CD4-positive, alpha-beta T cell treated with Interleukin-10 for 1 hour (primary cell): Measurements from ENCODE around the gene SLC26A1.
A peak's percentile ranks its signal among the peaks of the same experiment; 100 is the strongest.

Source experiments
- DNase-seq: peaks from one replicate; pipeline ENCODE4 v3.0.0-alpha.2; 2020

The SLC26A1 gene

DNA sequence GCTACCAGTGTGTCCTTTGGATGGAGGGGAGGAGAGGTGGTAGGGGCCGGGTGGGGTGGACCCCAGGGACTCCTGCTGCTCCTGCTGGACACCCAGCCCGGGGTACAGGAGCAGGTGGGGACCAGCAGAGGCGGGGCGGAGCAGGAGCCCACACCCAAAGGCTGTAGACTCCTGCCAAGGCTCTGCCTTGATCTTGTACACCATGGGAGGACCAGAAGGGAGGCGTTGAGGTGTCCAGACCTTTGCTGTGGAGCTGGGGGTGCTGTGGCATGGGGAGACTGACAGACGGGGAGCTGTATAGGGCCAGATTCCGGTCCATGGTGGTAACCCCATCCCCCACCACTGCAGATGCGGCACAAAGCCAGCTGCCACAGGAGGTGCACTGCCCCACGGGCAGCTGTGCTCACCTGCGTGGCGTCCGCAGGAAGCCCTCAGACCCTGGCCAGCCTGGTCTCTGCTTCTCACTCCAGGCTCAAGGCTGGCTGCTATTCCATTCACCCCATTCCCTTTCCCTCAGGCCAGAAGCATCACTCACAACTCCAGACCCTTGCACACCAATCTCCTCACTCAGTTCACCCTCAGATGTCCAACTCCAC, 5.0 kb upstream of the SLC26A1 start:
- no peak for DNase-seq

DNA sequence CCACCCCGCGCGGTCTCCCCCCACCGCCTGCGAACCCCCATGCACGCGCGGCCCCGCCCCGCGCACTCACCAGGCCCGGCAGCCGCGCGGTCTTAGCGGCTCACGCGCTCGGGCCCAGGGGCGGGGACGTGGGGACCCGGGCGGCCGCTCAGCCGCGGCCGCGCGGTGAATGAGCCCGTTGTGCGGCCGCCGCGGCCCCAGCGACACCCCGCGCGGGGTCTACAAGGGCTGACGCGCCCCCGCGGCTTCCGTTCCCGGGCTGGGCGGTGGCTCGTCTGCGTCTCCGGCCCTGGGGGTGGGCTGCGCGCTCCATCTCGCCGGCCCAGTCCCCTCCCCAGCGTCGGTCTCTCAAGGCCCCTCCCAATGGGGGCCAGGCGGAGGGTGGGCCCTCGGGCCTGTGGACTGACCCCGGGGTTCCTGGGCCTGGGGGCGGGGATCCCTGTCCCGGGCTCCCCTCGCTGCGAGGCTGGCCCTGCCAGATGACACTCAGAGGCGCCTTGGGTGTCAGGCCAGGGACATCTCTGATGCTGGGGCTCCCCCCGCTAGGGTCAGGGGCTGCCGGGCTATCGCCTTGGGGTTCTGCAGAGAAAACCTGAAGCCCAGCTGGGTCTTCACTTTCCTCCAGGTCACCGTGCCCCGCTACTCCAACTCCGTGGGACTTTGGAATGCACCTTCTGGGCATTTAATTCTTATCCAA, 4.3 kb upstream of the SLC26A1 start:
- no peak for DNase-seq

DNA sequence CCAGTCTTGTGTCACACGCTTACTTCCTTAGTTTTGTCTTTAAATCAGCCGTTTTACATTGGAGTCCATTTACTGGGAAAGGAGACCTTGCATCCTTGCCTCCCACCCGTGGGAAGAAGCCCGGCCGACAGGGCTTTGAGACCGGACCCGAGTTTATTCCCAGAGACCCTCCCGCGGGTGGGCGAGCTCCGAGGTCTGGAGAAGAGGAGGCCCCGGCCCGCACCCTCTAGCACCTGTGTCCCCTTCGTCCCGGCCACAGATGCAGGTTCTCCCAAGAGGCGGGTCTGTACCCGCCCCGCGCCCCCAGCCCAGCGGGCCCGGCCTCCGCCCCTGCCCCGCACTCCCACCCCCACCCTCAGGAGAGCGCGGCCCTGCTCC, 3.8 kb upstream of the SLC26A1 start:
- DNase-seq, result no peak

DNA sequence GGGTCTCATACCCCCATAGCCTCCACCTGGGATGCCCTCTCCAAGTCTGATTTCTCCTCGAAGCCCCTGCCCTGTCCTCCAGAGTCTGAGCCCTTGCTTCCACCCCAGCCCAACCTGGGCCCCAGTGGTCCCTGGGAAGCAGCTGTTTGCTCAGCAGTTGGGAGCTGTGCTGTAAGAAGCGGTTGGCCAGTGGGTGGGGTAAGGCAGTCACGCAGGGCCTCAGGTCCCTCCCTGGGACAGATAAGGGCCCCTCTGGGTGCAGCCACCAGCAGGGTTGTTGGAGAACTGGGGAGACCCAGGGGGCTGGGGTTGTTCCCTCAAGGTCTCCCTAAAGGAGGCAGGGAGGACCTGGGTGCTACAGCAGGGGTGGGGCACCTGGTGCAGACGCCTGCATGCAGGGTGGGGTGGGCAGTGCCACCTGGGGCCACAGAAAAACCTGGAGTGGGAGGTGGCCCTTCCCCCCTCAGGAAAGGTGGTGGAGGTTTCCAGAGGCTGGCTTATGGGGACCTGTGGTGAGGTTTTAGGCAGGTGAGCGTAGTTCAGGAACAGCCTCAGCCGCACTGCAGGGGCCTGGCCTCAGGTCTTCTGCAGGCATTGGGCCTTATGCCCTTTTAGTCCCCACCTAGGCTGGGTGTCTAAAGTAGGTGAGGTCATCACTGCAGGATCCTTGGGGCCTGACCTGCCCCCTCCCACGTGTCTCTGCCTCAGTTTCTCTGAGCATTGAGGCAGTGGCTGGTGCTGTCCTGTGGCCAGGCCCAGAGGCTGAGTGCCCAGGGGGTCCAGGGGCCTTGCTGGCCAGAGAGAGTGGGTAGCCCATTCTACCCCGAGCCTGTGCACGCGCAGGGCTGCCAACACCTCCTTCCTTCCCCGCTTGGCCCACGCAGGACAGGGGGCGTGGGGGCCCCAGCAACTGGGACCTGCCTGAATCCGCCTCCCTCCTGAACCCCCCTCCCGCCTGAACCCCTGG, 3.1 kb upstream of the SLC26A1 start:
- no peak for DNase-seq

DNA sequence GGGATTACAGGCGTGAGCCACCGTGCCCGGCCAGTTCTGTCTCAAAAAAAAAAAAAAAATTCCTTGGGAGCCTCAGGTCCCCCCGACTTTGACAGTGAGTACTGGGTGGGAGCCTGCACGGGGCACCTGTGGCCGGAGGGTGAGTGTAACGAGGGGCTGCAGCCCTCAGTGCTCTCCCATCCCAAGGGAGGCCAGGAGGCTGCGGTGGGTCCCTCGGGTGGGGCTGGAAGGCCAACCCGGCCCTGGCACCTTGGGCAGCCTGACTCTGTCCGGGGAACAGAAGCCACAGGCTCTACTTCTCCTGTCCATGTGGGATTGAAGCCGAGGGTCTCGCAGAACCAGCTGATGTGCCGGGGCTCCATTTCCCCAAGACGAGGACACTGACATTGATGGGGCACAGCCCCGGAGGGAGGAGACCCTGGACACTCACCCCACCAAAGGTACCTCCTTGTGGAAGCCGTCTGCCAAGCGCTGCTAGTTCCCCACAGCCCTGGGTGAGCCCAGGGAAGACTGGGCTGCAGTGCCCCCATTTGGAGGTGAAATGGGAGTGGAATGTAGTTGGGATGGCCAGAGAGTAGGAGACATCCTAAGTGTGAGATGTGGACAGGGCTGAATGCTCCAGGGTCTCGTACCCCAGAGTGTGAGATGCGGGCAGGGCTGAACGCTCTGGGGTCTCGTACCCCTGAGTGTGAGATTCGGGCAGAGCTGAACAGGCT, 2.3 kb upstream of the SLC26A1 start:
- no peak for DNase-seq

DNA sequence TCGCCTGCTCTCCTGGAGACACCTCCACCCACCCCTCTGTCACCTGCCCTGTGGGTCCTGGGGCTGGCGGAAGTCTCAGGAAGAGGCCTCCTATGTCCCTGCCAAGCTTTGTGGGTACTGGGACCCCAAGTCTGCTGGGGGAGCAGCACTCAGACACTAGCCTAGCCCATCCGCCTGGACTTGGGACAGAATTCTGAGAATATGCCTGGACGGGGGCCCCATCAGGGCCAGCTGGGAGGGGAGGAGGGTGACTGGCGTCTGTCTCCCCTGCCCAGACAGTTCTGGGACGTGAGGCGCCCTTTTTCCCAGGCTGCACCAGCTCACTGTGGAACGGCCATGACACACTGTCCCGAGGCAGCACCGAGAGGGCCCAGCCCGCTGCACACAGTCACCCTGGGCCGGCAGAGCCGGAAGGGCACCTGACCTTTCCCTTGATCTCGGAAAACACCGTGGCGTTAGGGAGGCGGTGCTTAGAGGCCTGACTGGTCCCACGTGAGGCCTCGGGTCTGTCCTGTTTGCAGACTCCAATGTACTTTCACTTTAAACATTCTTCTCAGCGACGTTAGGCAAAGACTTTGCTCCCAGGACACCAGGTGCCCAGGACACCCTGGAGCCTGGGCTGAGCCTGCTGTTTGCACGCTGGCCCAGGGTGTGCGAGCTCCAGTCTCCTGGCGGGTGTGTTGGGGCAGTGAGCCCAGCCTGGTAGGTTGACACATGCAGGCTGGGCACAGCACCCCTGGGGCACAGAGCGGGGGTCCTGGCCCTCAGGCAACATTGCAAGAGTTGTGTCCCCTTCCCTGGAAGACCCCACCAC, 700 bp downstream of the SLC26A1 start:
- DNase-seq, result no peak

DNA sequence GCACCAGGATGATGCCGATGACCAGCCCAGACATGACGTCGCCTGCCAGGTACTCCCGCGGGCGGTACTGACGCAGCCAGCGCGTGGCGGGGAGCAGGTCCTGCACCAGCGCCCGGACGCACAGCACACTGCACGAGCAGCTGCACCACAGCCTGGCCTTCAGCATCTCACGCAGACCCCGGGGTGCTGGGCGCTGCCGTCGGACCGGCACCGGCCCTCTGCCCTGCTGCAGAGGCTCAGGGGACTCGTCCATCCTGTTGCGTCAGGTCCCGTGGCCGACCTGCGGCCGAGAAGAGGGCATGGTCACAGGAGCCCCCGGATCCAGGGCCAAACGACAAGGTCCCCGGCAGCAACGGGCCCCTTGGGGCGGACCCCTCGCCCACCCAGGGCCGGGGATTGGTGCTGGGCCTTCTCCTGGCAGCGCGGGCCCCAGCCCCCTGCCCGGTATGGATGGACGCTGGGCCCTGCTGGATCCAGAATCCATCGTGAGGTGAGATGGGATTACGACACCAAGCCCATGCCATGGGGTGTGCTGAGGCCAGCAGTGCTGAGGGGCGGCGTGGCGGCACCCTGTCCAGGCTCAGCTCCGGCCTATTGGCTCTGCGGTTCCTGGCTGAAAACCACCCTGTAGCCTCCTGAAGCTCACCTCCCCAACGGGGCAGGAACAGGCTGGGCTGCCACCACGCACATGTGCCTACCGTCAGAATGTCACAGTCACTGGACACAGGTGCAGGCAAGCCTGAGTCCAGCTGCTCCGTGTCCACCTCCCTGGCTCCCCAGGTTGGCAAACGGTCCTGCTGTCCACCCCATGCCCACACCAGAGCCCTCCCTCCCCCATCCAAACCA, 1.5 kb downstream of the SLC26A1 start:
- DNase-seq, result no peak

DNA sequence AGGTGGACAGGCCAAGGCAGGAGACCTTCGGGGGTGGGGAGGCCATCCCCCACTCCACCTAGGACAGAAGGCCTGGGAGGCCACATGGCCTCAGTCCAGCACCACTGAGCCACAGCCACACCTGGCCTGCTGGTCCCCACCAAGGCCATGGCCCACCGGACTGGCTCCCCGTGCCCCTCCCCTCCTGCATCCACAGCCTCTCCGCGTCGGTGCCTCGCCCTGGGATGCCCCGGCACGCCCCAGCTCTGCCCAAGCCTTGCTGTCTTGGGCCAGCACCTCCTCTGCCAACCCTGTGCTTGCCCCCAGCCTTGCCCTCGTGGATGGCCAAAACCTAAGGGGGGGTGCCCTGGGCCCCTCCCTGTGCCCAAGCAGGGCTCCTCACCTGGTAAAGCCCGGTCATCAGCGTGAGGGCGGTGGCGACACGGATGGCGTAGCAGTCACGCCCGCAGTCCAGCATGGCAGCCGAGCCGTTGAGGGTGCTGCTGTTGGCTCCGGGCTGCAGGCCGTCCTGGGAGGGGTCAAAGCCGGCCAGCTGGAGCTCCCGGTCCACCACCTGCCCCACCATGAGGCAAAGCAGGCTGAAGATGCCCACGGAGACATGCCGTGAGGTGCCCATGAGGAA, 2.3 kb downstream of the SLC26A1 start:
- DNase-seq, result no peak

DNA sequence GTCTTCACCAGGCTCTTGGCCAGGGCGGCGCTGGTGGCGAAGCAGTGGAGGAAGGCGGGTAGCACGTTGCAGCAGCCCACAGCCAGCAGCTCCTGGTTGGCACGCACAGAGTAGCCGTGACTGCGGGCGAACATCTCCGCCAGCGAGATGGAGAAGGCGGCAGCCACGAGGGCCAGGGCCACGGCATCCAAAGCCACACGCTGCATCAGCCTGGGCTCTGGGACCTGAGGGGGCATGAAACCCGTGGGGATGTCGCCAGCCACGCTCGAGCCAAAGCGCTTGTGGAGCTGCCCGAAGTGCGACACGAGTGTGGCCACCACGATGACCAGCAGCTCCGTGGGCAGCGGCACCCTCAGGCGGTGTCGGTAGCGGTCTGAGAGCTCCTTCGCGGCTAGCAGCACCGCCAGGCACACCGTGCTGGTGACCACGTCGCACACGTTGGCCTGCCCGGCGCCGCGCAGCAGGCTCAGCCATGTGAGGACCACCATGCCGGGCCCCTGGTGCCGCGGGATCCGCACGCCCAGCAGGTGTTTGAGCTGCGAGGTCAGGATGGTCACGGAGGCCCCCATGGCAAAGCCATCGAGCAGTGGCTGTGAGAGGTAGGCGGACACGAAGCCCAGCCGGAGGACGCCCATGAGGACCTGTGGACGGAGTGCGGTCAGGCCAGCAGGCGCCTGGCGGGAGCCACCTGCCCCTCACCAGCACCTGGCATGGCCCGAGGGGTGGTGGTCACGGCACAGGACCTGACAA, 3.3 kb downstream of the SLC26A1 start:
- DNase-seq, result no peak

DNA sequence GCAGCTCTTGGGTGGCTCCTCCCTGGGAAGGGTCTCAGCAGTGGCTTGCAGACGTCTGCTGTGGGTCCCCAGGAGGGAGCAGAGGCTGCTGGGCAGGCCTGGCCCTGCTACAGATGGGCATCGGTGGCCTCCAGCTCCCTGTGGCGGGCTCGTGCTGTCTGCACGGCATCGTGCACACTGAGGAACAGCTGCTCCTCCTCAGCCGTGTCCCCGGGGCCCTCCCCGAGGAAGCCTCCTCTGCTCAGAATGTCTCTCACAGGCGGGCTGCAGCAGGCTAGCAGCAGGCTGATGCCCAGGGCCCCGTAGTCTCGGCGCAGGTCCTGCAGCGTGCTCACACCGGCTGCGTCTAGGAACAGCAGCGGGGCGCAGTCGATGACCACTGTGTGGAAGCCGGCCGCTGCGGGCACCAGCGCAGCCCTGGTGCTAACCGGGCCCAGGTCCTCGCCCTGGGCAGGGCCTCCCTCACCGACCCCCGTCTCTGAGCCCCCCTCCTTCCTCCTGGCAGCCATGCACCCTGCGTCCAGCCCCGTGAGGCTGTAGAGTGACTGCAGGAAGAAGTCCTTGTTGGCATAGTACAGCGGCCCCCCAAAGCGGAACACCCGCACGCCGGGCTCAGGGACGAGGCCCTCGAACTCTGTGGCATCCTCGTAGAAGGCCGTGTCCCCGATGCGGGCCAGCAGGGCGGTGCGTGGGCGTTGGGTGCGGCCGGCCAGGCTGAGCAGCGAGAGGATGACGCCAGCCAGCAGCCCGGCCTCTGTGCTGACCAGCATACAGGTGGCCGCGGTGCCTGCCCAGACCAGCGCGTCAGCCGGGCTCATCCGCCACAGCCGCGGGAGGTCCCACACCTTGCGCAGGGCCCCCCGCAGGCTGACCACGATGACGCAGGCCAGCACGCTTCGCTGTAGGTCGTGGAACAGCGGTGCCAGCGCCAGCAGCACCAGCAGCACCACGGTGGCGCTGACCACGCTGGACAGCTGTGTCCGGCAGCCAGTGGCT, 4.2 kb downstream of the SLC26A1 start:
- no peak for DNase-seq

DNA sequence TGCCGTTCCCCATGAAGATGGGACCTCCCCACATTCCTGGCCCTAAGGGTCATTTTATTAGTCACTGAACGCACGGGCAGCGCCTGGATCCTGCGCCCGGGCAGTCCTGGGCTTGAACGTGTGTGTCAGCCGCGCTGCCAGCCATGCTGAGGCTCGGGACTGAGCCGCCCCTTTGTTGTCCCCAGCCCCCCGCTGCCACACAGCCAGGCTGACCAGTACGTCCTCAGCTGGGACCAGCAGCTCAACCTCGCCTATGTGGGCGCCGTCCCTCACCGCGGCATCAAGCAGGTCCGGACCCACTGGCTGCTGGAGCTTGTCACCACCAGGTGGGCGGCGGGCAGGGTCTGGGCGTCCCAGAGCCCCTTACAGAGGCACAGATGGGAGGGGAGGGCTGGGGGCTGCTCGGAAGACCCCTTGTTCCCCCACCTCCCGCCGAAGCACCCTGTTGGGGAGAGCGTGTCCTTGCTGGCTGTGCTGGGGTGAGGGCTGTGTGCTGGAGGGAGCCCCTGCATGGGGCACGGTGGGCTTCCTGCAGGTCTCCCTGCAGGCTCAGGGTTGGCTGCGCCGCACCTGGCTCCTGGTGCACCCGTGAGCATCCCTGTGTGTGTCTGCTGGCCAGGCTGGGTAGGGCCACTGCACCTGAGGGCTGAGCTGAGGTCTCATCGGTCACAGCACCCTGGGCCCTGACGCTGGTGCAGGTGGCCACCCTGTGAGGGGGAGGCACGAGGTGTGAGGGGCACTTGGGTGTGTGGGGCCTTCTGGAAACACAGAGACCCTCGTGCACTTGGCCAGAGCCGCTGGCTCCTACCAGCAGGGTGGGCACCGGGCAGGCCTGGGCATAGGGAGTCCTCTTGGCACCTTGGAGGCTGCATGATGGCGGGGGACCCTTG, 5.3 kb downstream of the SLC26A1 start:
- no peak for DNase-seq

DNA sequence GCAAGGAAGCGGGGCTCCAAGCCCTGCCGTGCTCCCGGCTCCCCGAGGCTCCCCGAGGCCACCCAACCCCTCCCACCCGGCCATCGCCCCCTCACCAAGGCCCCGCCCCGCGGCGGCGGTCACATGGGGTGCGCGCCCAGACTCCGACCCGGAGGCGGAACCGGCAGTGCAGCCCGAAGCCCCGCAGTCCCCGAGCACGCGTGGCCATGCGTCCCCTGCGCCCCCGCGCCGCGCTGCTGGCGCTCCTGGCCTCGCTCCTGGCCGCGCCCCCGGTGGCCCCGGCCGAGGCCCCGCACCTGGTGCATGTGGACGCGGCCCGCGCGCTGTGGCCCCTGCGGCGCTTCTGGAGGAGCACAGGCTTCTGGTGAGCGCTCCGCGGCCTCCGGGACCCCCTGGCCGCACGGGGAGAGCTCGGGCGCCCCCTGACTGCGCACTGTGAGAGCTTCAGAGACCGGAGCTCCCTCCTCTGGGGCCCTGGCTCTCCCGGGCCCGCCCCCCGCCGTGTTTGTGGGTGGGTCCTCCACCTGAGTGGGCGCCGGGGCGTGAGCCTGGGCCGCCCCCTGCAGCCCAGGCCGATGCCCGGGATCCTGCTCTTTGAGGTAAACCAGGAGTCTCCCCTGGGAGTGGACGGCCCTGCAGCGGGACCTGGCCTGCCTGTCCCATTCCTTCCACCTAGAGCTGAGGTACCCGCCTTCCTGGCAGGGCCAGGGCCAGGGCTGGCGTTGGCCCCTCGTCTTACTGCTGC, 6.2 kb downstream of the SLC26A1 start, which contains the start of gene IDUA:
IDUA (plus strand) TSS at position 166 of the 745 bp plus-strand sequence; CDS start at position 207, 41 bp downstream.
- peak; percentile 86 for DNase-seq

DNA sequence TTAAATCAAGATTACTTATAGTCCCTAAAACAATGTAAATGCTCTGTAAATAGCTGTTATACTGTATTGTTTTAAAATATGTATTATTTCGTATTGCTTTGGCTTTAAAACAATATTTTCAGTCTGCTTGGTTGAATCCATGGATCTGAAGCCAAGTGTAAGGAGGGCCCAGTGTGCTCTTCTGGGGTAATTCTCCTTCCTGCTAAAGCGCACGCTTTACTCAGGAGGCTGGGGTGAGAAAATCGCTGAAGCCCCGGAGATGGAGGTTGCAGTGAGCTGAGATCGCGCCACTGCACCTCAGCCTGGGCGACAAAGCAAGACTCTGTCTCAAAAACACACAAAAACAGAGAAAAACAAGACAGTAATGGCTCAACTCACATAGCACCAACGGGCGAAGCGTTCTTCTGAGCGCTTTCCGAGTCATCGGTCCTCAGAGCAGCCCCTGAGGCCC, 6.8 kb downstream of the SLC26A1 start:
- DNase-seq, result no peak

DNA sequence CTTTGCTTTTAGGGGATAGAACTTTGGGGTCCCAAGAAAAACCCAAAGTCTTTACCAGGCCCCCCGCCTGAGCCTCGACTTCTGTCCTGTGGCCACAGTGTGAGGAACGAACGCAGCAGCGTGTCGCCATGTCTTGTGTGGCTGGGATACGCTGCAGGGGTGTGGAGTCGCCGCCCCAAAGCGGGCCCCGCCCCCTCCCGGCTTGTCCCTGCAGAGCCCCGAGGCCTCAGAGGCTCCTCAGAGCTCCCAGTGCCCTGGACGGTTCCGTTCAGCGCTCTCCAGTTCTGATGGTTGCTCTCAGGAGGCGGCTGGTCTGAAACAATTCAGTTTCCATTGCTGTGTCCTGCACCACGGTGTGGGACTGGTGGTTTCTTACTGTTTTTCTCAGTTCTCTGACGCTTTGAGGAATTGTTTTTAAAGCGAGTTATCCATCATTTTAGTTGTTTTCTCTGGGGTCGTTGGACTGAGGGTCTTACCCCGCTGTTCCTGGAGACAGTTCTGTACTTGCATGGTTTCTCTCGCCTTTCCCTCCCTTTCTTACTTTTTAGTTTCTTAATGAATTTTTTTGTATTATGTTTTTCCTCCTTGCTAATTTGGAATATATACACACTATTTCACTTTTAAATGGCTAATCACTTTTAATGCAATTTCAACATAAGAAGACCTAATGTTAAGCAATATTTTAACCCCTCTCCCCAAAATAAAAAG, 7.9 kb downstream of the SLC26A1 start:
- peak; percentile 70 for DNase-seq

DNA sequence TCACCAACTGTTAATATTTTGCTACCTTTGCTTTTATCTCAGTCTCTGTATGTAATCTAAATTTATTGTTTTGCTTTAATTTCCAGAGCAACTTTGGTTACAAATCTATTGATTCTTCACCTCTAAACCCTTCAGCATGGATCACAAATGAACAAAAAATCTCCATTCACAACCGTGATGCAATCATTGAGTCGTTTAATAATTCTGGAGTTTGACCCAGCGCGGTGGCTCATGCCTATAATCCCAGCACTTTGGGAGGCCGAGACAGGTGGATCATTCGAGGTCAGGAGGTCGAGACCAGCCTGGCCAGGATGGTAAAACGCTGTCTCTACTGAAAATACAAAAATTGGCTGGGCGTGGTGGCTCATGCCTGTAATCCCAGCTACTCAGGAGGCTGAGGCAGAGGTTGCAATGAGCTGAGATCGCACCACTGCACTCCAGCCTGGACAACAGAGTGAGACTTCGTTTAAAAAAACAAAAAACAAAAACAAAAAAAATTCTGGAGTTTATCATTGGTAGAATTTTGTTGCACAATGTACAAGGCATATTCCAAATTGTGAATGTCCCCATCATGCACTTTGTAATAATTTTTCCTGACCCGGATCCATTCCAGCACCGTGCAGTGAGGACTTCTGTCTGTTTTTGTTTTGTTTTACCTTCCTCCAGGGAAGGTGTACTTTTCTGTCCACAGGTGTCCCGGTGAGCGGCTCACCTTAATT, 8.7 kb downstream of the SLC26A1 start:
- DNase-seq, result no peak
